OCI-LY3 (cell line): ENCODE data around the gene ALDH16A1.

Source experiments
- EZH2phosphoT487 ChIP-seq: fragments of 200-600 bp; shearing (Covaris generic); IDR thresholded peaks from 2 replicates; pipeline ENCODE4 v1.6.1; 2018; ENCODE audit warnings: antibody characterized with exemption, mixed run types, low read depth
- TF ChIP-seq, protein P1 (sequence below): fragments of 200-600, 300-600 bp; sonication (generic); IDR thresholded peaks from 2 replicates; pipeline ENCODE4 v1.5.1; 2014; ENCODE audit warnings: antibody characterized with exemption, low read length, low read depth

DNA sequence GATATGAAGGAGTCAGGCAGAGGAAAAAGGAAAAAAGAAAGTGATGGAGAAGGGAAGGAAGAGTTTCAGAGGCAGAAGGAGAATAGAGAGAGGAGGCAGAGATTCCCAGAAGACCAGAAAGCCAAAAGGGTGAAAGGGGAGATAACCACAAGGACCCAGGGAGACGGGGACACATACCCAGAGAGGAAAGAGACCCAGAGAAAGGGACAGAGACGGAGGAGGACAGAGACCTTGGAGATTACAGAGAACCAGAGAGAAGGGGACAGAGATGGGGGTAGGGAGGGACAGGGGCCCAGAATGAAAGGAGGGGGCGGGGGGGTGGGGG, 31.2 kb upstream of the ALDH16A1 start:
- TF ChIP-seq, protein P1, sequence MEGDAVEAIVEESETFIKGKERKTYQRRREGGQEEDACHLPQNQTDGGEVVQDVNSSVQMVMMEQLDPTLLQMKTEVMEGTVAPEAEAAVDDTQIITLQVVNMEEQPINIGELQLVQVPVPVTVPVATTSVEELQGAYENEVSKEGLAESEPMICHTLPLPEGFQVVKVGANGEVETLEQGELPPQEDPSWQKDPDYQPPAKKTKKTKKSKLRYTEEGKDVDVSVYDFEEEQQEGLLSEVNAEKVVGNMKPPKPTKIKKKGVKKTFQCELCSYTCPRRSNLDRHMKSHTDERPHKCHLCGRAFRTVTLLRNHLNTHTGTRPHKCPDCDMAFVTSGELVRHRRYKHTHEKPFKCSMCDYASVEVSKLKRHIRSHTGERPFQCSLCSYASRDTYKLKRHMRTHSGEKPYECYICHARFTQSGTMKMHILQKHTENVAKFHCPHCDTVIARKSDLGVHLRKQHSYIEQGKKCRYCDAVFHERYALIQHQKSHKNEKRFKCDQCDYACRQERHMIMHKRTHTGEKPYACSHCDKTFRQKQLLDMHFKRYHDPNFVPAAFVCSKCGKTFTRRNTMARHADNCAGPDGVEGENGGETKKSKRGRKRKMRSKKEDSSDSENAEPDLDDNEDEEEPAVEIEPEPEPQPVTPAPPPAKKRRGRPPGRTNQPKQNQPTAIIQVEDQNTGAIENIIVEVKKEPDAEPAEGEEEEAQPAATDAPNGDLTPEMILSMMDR = no peak
- TF ChIP-seq EZH2phosphoT487 = no peak
